ENCODE measurements around the gene ACTR8.

Gene ACTR8

DNA sequence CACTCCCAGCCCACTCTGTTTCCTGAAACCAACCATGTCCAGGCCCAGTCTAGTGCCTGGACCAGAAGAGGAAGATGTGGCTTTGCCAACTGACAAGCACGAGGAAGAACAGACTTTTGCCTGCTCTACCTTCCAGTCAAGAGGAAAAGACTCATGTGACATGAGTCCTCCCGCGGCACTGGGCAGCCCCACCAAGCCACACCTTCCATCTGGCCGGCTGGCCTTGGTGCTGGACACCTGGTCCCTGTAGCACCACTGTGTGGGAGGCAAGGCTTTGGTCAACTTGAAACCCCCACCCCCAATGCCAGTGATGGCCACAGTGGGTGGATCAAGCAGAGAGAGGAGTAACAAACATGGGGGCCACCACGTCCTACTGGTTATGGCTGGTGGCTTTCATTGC, 48.3 kb downstream of the ACTR8 start:
- TF ChIP-seq GATA2 (IDR thresholded peaks at IDR 0.05; ENCODE audit: low read depth, low read length) (no peak), GATA3 (IDR thresholded peaks at IDR 0.05; ENCODE audit: low read depth, low read length) (no peak)

DNA sequence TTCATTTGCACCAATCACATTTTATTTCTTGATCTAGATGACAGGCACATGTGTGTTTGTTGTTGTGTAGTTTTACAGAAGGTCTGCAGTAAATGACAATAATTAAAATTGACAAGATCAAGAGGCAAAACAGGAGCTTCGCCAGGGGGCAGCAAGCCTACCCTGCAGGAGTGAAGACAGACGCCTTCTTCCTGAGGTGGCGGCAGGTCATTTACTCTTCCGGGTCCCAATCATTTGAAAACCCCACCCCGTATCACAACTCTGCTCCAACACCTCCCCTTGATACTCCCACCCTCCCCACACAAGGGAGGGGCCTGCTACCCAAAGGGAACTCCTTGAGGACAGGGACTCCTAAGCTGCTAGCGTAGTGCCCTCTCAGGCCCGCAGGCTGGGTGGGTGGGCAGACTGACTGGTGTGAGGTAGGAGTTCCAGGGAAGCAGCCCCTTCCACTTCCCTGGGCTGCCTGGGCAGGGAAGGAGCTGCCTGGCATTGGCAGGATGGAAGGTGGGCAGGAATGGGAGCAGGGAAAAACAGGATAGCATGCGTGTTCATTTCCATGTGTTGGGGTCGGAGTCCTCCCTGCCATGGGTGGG, 48.8 kb downstream of the ACTR8 start:
- TF ChIP-seq GATA3 (IDR thresholded peaks at IDR 0.05; ENCODE audit: low read depth, low read length): no peak
- no peak for TF ChIP-seq GATA2 (IDR thresholded peaks at IDR 0.05; ENCODE audit: low read depth, low read length)

DNA sequence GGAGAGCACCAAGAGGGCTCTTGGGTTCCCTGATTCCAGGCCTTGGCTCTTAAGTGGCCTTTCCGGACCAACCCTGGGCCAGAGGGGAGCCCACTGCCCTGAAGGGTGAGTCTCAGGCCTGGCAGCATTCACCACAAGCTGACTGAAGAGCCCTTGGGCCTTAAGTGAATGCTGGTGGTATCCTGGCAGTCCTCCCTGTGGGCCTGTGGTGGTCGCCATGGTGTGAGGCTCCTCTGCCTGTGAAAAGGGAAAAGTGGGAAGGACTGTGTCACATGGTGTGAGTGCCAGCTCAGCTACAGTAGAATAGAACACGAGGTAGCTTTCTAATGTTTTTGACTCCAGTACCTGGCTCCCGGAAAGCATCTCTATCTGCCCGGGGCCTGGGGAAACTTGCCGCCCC, 51.0 kb downstream of the ACTR8 start:
- TF ChIP-seq GATA3 (IDR thresholded peaks at IDR 0.05; ENCODE audit: low read depth, low read length): no peak
- no peak for TF ChIP-seq GATA2 (IDR thresholded peaks at IDR 0.05; ENCODE audit: low read depth, low read length)

DNA sequence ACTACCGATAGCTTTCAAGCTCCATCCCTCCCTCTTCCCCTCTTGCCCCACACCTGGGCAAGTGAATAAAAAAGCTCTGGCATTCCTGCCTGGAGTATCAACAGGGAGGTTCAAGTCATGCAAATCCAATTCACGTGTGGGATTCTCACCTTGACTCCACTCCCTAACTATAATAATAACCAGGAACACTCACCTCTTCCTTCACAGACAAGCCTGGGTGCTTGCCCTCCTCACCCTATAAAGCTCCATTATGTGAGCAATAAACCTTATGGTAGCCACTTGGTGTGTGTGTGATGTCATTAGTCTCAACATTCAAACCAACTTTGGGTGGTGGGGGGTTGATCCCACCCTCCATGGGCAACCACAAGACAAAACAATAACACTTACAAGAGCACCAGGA, 52.3 kb downstream of the ACTR8 start:
- TF ChIP-seq GATA3 (IDR thresholded peaks at IDR 0.05; ENCODE audit: low read depth, low read length) (no peak), GATA2 (IDR thresholded peaks at IDR 0.05; ENCODE audit: low read depth, low read length) (no peak)

DNA sequence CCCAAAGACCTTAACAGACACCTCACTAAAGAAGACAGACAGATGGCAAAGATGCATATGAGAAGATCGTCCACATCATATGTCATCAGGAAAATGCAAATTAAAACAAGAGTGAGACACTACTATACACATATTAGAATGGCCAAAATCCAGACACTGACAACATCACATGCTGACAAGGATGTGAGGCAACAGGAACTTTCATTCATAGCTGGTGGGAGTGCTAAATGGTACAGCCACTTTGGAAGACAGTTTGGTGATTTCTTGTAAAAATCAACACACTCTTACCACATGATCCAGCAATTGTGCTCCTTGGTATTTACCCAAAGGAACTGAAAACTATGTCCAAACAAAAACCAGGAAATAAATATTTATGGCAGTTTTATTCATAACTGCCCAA, 53.4 kb downstream of the ACTR8 start:
- TF ChIP-seq GATA3 (IDR thresholded peaks at IDR 0.05; ENCODE audit: low read depth, low read length): no peak
- no peak for TF ChIP-seq GATA2 (IDR thresholded peaks at IDR 0.05; ENCODE audit: low read depth, low read length)

DNA sequence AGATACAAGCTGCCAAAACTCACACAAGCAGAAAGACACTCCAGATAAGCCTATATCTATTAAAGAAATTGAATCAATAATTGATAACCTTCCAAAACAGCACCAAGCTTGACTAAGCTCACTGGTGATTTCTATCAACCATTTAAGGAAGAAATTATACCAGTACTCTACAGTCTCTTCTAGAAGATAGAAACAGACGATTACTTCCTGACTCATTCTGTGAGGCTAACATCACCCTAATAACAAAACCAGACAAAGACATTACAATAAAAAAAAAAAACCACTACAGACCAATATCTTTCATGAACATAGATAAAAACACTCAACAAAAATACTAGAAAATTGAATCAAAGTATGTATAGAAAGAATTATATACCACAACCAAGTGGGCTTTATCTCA, 55.9 kb downstream of the ACTR8 start:
- no peak for TF ChIP-seq GATA3 (IDR thresholded peaks at IDR 0.05; ENCODE audit: low read depth, low read length)
- no peak for TF ChIP-seq GATA2 (IDR thresholded peaks at IDR 0.05; ENCODE audit: low read depth, low read length)

DNA sequence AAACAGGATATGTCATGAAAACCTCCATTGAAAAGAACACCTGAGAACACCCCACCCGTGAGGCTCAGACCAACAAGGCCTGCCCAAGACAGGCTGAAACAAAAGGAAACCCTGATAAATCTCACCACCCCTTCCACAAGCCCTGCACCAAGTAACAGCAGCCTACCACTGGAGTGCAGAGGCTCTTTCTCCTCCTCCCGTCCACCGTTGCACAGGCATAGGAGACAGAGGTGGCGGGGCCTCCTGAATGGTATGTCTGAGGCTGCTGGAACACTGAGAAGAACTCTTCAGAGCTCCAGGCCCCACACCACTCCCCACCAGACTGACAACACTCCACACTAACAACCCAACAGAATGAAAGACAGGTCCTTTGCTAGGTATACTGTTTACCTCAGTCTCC, 57.2 kb downstream of the ACTR8 start:
- no peak for TF ChIP-seq GATA2 (IDR thresholded peaks at IDR 0.05; ENCODE audit: low read depth, low read length)
- TF ChIP-seq GATA3 (IDR thresholded peaks at IDR 0.05; ENCODE audit: low read depth, low read length): no peak

DNA sequence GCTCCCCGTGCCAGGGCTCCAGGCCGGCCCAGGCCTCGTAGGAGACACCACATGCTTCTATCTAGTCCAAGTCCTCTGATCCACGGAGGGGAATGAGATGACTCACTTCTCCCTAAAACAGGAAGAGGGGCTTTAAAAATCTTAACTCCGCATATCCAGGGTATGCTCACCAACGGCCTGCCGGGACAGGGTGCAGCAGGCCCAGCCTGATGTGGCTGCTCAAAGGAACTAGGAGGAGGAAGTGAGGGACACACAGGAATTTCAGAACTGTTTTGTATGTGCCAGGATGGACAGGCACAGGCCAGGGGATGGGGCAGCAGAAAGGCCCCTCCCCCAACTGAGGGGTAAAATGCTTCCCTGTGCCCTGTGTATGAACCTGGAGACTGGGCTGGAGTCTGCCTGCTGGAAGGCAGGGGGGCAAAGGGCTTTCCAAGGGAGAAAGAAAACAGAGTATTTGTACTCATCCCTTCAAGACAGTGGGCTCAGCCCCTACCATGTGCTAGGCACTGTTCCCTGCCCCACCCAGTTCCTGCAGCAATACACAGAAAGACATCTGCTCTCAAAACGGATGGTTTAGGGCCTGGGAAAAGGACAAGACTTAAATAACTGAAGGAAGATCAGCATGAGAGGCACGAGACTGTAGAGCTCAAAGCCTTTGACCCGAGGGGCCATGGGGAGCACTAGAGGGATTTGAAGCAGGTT, 57.8 kb downstream of the ACTR8 start:
- TF ChIP-seq GATA3 (IDR thresholded peaks at IDR 0.05; ENCODE audit: low read depth, low read length) (no peak), GATA2 (IDR thresholded peaks at IDR 0.05; ENCODE audit: low read depth, low read length) (no peak)

DNA sequence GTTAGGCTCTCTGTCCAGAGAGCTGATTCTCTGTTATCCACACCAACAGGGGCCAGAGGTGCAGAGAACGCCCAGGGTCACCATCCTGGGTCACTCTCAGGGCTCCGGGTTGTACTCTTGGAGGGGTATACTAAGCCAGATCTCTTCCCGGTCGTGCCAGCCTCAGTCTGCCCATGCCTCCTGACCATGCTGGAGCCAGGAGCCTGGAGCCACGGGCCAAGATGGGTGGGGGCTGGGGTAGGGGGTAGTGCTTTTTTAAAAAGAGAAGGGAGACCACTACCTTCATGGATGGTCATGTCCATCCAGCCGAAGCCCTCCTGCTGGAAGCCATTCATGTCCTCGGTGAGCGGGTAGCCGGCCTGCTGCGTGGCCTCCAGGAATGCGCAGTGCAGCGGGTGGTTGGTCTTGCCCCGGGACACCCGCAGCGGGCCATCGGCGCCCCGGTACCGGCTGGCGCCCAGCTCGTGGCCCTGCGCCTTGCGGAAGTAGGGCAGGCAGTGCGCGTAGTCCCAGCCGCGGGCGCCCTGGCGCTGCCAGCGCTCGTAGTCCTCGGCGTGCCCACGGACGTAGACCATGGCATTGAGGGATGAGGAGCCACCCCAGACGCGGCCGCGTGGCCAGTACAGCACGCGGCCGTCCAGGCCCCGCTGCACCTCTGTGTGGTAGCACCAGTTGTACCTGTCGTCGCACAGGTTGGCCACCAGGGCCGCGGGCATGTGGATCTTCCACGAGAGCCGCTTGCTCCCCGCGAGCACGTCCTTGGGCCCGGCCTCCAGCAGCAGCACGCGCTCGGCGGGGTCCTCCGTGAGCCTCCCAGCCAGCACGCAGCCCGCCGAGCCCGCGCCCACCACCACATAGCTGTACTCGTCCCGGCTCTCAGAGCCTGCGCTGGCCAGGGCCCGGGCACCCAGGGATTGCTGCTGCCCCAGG, 58.7 kb downstream of the ACTR8 start:
- no peak for TF ChIP-seq GATA3 (IDR thresholded peaks at IDR 0.05; ENCODE audit: low read depth, low read length)
- TF ChIP-seq GATA2 (IDR thresholded peaks at IDR 0.05; ENCODE audit: low read depth, low read length): no peak

DNA sequence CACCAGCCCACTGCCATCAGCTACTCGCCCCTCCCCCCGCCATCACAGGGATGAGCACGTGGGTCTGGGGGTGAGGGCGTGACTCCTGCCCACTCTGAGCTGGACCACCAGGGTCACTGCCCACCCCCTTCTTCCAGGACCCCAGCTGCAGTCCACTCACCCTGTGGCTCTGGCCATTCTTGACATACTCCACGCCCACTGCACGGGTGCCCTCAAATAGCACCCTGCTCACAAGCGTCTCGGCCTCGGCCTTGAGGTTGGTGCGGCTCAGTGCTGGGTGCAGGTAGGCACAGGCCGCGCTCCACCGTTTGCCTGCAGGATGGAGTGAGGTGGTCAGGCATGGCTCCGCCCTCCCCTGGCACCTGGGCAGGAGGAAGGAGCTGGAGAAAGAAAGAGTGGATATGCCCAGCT, 59.6 kb downstream of the ACTR8 start:
- TF ChIP-seq GATA2 (IDR thresholded peaks at IDR 0.05; ENCODE audit: low read depth, low read length) (no peak), GATA3 (IDR thresholded peaks at IDR 0.05; ENCODE audit: low read depth, low read length) (no peak)

DNA sequence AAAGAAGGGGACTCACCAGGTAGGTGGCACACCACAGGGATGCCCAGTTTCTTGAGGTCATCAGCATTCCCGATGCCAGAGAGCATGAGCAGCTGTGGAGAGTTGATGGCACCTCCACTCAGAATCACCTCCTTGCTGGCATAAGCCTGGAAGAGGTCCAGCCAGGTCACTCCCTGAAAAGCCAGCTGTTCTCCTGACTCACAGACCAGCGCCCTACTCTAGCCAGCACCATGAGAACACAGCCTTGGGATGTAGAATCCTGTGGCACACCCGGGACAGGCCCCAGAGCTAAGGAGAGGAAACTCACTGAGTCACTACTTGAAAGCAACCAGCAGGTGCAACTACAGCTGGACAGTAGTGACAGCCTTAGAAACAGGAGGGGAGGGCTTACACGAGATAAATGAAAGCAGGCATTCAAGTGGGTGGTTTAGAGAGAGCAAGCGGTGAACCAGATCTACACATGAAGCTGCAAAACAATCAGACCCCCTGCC, 60.3 kb downstream of the ACTR8 start:
- no peak for TF ChIP-seq GATA2 (IDR thresholded peaks at IDR 0.05; ENCODE audit: low read depth, low read length)
- TF ChIP-seq GATA3 (IDR thresholded peaks at IDR 0.05; ENCODE audit: low read depth, low read length): no peak

DNA sequence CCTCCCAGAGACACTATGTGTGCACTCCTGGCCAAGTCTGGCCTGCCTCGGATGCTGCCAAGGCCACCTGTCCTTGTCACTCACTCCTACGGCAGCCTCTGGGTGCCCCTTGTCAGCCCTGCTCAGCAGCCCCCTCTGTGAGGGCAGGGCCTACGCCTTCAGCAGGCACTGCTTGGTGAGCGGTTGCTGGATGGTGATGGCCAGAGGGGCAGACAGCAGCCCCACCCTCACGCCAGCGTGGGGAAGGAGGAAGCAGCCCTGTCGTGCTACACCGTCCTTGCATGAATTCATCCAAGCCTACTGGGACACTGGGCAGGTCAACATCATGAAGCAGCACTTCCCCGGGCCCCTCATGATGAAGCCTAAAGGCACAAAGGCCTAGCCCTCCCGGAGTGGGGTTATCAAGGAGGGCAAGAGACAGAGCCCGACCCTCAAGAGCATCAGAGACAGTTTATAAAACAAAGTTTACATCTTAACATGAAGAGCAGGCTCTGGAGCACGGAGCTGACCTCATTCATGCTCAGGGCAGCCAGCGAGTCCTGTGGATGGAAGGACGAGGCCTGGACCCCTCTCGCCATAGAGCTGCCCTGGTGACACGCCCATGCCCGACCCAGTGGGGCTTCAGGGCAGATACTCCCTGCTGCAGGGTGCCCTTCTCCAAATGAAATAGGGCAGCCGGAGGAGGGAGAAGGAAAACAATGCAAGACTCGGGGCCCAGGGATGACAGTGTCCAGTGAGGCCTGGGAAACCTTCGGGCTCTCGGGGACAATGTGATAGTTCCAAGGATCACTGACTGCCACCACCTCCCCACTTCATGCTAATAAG, 61.0 kb downstream of the ACTR8 start:
- TF ChIP-seq GATA2 (IDR thresholded peaks at IDR 0.05; ENCODE audit: low read depth, low read length) (no peak), GATA3 (IDR thresholded peaks at IDR 0.05; ENCODE audit: low read depth, low read length) (no peak)

DNA sequence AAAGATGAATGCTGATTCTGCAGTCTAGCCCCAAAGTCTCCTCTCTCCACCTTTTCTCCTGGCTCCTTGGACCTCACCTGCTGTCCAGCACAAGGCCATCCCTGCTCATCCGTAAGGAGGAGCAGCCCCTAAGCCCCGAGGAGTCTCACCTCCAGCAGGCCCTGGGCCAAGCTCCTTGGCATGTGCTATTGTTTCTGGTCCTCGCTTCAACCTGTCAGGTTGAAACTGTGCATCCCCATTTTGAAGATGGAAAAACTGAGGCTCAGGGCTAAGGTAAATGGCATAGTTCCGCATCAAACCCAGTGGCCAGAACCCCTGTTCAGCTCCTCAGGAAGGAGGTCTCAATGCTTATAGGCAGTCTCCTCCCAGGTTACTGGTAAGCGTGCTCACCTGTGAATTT, 61.9 kb downstream of the ACTR8 start:
- TF ChIP-seq GATA2 (IDR thresholded peaks at IDR 0.05; ENCODE audit: low read depth, low read length): no peak
- TF ChIP-seq GATA3 (IDR thresholded peaks at IDR 0.05; ENCODE audit: low read depth, low read length): no peak

Measured in SH-SY5Y (cell line).